Spleen (tissue), 11 donors: ENCODE data around the gene TAS2R60. TPM values are rescaled to one million over a fixed set of nuclear protein-coding genes. Genes with fewer than 3 reads are reported as not detected.
A peak's percentile ranks its signal among the peaks of the same experiment; 100 is the strongest.

Source experiments
- DNase-seq: peaks from one replicate; pipeline ENCODE4 v3.0.0-alpha.2; 2020
- H3K27ac ChIP-seq, 8 donors: fragments of 200-600 bp; sonication (generic) in 7 of 8; 1 replicate in 4 of 8; 2 replicates in 4 of 8; pipeline versions ENCODE4 v1.5.0 to v1.8.0; 2016 to 2021; ENCODE audit warnings: inconsistent platforms in 4 of 8, mild to moderate bottlenecking in 4 of 8, moderate library complexity in 1 of 8
- H3K27me3 ChIP-seq, 7 donors: fragments of 200-600 bp; sonication (generic) in 6 of 7; replicated peaks in 1 of 7; 1 replicate in 4 of 7; 2 replicates in 3 of 7; pipeline versions ENCODE4 v1.5.0 to v1.8.0; 2016 to 2021; ENCODE audit warnings: inconsistent platforms in 3 of 7, mild to moderate bottlenecking in 1 of 7
- H3K36me3 ChIP-seq, 6 donors: fragments of 200-600 bp; sonication (generic) in 5 of 6; 1 replicate in 4 of 6; 2 replicates in 2 of 6; pipeline versions ENCODE4 v1.5.0 to v1.8.0; 2016 to 2021; ENCODE audit warnings: inconsistent platforms in 2 of 6
- H3K4me1 ChIP-seq, 6 donors: fragments of 200-600 bp; sonication (generic) in 5 of 6; 1 replicate in 3 of 6; 2 replicates in 3 of 6; pipeline versions ENCODE4 v1.5.0 to v1.8.0; 2016 to 2021; ENCODE audit warnings: inconsistent platforms in 3 of 6
- H3K4me3 ChIP-seq, 8 donors: fragments of 200-600 bp; sonication (generic) in 7 of 8; 1 replicate in 4 of 8; 2 replicates in 4 of 8; pipeline versions ENCODE4 v1.5.0 to v1.8.0; 2016 to 2021; ENCODE audit warnings: inconsistent platforms in 4 of 8, mild to moderate bottlenecking in 4 of 8, moderate library complexity in 2 of 8
- H3K9me3 ChIP-seq, 8 donors: fragments of 200-600 bp; sonication (generic) in 7 of 8; 1 replicate in 4 of 8; 2 replicates in 4 of 8; pipeline versions ENCODE4 v1.5.0 to v1.8.0; 2016 to 2021; ENCODE audit warnings: inconsistent platforms in 4 of 8
- CTCF ChIP-seq, 11 experiments: fragments of 200-600 bp in 7 of 11; fragments of 450-650 bp in 4 of 11; sonication (generic) in 4 of 11; IDR thresholded peaks in 8 of 11; conservative IDR thresholded peaks in 3 of 11; 1 replicate in 7 of 11; 2 replicates in 4 of 11; pipeline versions ENCODE4 v1.4.0 to v1.8.0; 2016 to 2021; ENCODE audit warnings: antibody characterized with exemption in 11 of 11, inconsistent platforms in 4 of 11, mild to moderate bottlenecking in 1 of 11
- POLR2A ChIP-seq, 3 donors: fragments of 450-650 bp; IDR thresholded peaks; one replicate each; pipeline ENCODE4 v1.5.1; 2017; ENCODE audit warnings: antibody characterized with exemption in 3 of 3, mild to moderate bottlenecking in 1 of 3
- POLR2AphosphoS5 ChIP-seq, 3 donors: sonication (generic); formaldehyde crosslinking; IDR thresholded peaks; one replicate each; pipeline ENCODE4 v1.5.1; 2017; ENCODE audit warnings: antibody characterized with exemption in 3 of 3
- WGBS, 5 donors: extraction: QIAGEN DNeasy Blood & Tissue Kit in 3 of 5; methylation state at CpG; one replicate each; pipeline versions ENCODE4 v1.1.5 to v1.1.7; 2013 to 2018; 5-methylcytosine and 5-hydroxymethylcytosine counted together
- intact Hi-C: fragments of 100-400 bp; cut with DNase I; formaldehyde crosslinking; loops from one replicate; pipeline ENCODE4 v1.15.0; 2023; ENCODE audit warnings: low total_unique reads
- polyA plus RNA-seq, 3 donors: library from polyadenylated mRNA; stranded (reverse); fragments of 200-250 nt; gene quantifications; one replicate each; pipeline ENCODE4 v1.2.1, GENCODE V29; 2013
- total RNA-seq, 7 donors: library from RNA; depleted of rRNA in 3 of 7; stranded (reverse); fragments of >200 nt in 3 of 7; fragmentation: NEBNext Ultra II Directional in 4 of 7; extraction: Animal tissue kit (Norgen Biotek cat#: 25700) in 4 of 7; gene quantifications; one replicate each; pipeline versions ENCODE4 v1.1.0 to v1.2.1, GENCODE V29; 2016 to 2021
- donor health status: healthy with polysubstance abuse.
- donor health status: DM: no; HTN: no; CAD: no; lungs with moderate emphysema.
- donor health status: DM: no; HTN: no; CAD: no.
- donor health status: Bipolar disorder and iron deficiency.
- donor health status: healthy.
- donor health status: DM: no; HTN: no; CAD: no.
- donor health status: DM: yes; HTN: yes; CAD: no.

Gene TAS2R60
- total and polyA plus RNA-seq, 10 donors: 0.30 to 2.2 (median 0.85) TPM; not detected in 5

- H3K4me3 ChIP-seq: peak within 1 kb of the TSS in 7 of 8 donors; percentile 18 to 70 (median 38)
- H3K4me1 ChIP-seq: peaks cover 13 to 70% (median 44%) of the 10 kb centered on the region in 6 donors
- no peaks in the 10 kb centered on the region for H3K36me3 ChIP-seq
- intact Hi-C loops: loop anchor here (10.0 kb wide), 1 partner anchor 94 kb away; the partner anchor contains the start of gene CLCN1
- H3K27me3 ChIP-seq: peaks cover 0 to 56% (median 0%) of the 10 kb centered on the region in 7 donors
- TF ChIP-seq CTCF (IDR thresholded peaks at IDR 0.05 in 8 of 11, conservative IDR thresholded peaks at IDR 0.05 in 3 of 11): peak in 8 of 11 experiments; percentile 9 to 37 (median 25)
- no peak for TF ChIP-seq POLR2A (IDR thresholded peaks at IDR 0.05)
- no peak for DNase-seq
- 8 to 14% (median 9%) methylated on average over 16 to 39 of the region's 39 CpGs for WGBS, 5 donors
- H3K27ac ChIP-seq: peak within 1 kb of the TSS in 3 of 8 donors; percentile 13 to 77 (median 36)
- H3K9me3 ChIP-seq: no peaks in the 10 kb centered on the region
Observed at GRCh38 chr7:143408686-143409561, 34.3 kb upstream of the TAS2R60 start, which contains the start of gene EPHA1. Gene EPHA1, minus strand, starts transcription at chr7:143408856. Its CDS starts 51 bp downstream, at chr7:143408805.

GRCh38 chr7:143410521-143411004 is 32.7 kb upstream of the TAS2R60 start:
- intact Hi-C loops: no loop called here
- Histone ChIP-seq H3K27me3 (peaks cover 0 to 72% (median 0%) of the 10 kb centered on the region in 7 donors), H3K4me1 (peaks cover 13 to 68% (median 44%) of the 10 kb centered on the region in 6 donors), H3K36me3 (no peaks in the 10 kb centered on the region), H3K9me3 (no peaks in the 10 kb centered on the region), H3K27ac (peak overlapping the region in 5 of 8 donors; percentile 32 to 77 (median 55)), H3K4me3 (no peak overlapping the region)
- TF ChIP-seq CTCF (IDR thresholded peaks at IDR 0.05 in 8 of 11, conservative IDR thresholded peaks at IDR 0.05 in 3 of 11) (no peak), POLR2AphosphoS5 (IDR thresholded peaks at IDR 0.05) (no peak), POLR2A (IDR thresholded peaks at IDR 0.05) (no peak)
- WGBS, 5 donors: 29 to 48% (median 43%) methylated on average over 6 of the region's 6 CpGs
- DNase-seq: no peak

- no peaks in the 10 kb centered on the region for H3K9me3 ChIP-seq
- peak overlapping the region in 1 of 8 donors; percentile 80 for H3K27ac ChIP-seq
- no peaks in the 10 kb centered on the region for H3K36me3 ChIP-seq
- no peak overlapping the region for H3K4me3 ChIP-seq
- DNase-seq: no peak
- H3K4me1 ChIP-seq: peaks cover 10 to 68% (median 39%) of the 10 kb centered on the region in 6 donors
- H3K27me3 ChIP-seq: peaks cover 0 to 78% (median 0%) of the 10 kb centered on the region in 7 donors
- intact Hi-C loops: no loop called here
- TF ChIP-seq POLR2A (IDR thresholded peaks at IDR 0.05) (no peak), CTCF (IDR thresholded peaks at IDR 0.05 in 8 of 11, conservative IDR thresholded peaks at IDR 0.05 in 3 of 11) (no peak), POLR2AphosphoS5 (IDR thresholded peaks at IDR 0.05) (no peak)
- WGBS, 5 donors: 51 to 63% (median 58%) methylated on average over 5 of the region's 5 CpGs
Observed at GRCh38 chr7:143411976-143412708, 31.1 kb upstream of the TAS2R60 start.
